ENCODE results near the gene CDCP2.

Gene CDCP2

DNA sequence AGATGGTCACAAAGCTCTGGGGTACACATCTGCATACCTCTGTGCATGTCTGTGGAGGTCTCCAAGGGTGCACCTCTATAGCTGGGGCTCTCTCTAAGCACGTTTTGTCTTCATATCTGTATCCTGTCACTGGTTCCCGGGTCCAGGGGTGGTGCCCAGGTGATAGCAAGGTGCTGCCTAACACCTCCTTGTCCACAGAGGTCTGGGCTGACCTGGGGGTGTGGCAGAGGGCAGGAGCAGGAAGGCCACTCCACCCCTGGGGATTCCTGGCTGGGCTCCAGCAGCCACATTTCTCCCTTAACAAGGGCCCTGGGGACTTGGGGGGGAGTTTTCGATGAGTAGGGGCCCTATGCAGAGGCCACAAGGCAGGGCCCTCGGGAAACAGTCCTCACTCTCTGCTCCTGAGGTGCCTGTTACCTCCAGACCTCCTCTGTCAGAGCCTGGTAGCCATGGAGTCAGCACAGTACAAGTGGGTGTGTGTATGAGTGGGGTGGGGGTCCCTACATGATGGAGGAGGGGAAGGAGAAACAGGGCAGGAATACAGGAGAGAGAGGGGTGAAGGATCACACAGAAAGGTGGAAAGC lies 7.0 kb upstream of the CDCP2 start (continued):
- no peak for TF ChIP-seq ZNF70 (CRISPR knock-in tag; IDR thresholded peaks at IDR 0.05)
- no peak for TF ChIP-seq TCF4 (CRISPR knock-in tag; IDR thresholded peaks at IDR 0.05; ENCODE audit: borderline replicate concordance)
- no peak for TF ChIP-seq SNAI2 (CRISPR knock-in tag; IDR thresholded peaks at IDR 0.05)

DNA sequence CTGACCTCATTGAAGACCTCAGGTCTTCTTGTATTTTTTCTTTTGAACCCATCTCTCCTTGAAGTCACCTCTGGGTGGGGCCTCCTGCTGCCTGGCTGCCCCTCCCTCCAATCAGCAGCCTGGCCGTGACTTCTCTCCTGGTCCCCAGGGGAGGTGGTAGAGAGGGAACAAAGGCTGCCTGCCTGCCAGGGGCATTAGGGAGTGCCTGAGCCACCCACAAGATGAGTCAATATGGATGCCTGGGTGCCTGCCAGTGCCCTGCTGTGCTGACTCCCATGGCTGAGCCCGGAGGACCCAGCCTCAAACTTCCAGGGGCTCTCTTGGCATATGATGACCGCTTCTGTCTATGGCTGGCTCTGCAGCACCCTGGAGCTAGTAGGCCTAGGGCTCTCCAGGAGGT lies 5.3 kb upstream of the CDCP2 start:
- ATAC-seq, result no peak
- TF ChIP-seq ARNTL (CRISPR knock-in tag; IDR thresholded peaks at IDR 0.05; ENCODE audit: borderline replicate concordance, low read depth) (no peak), BACH2 (CRISPR knock-in tag; IDR thresholded peaks at IDR 0.05; ENCODE audit: borderline replicate concordance) (no peak), TCF4 (CRISPR knock-in tag; IDR thresholded peaks at IDR 0.05; ENCODE audit: borderline replicate concordance) (no peak), SNAI2 (CRISPR knock-in tag; IDR thresholded peaks at IDR 0.05) (no peak), ZNF70 (CRISPR knock-in tag; IDR thresholded peaks at IDR 0.05) (no peak), PPARA (CRISPR knock-in tag; IDR thresholded peaks at IDR 0.05; ENCODE audit: borderline replicate concordance) (no peak)
- TF ChIP-seq, protein P1, sequence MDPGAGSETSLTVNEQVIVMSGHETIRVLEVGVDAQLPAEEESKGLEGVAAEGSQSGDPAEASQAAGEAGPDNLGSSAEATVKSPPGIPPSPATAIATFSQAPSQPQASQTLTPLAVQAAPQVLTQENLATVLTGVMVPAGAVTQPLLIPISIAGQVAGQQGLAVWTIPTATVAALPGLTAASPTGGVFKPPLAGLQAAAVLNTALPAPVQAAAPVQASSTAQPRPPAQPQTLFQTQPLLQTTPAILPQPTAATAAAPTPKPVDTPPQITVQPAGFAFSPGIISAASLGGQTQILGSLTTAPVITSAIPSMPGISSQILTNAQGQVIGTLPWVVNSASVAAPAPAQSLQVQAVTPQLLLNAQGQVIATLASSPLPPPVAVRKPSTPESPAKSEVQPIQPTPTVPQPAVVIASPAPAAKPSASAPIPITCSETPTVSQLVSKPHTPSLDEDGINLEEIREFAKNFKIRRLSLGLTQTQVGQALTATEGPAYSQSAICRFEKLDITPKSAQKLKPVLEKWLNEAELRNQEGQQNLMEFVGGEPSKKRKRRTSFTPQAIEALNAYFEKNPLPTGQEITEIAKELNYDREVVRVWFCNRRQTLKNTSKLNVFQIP (CRISPR knock-in tag; IDR thresholded peaks at IDR 0.05; ENCODE audit: borderline replicate concordance, low read depth), result no peak

DNA sequence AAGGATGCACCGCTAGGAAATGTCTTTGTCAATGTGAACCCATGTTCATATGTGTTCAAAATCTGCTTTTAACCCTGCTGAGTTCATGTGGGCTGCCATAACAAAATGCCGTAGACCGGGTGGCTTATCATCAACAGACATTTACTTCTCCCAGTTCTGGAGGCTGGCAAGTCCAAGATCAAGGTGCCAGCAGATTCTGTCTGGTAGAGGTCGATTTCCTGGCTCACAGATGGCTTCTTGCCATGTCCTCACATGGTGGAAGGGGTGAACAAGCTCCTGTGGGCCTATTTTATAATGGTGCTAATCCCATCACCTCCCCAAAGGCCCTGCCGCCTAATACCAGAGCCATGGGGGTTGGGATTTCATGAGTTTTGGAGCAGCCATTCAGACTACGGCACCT lies 4.6 kb upstream of the CDCP2 start:
- ATAC-seq, result no peak
- TF ChIP-seq ARNTL (CRISPR knock-in tag; IDR thresholded peaks at IDR 0.05; ENCODE audit: borderline replicate concordance, low read depth) (no peak), ZFP3 (CRISPR knock-in tag; IDR thresholded peaks at IDR 0.05) (no peak), GLIS3 (CRISPR knock-in tag; IDR thresholded peaks at IDR 0.05) (no peak)
- TF ChIP-seq, protein P2, sequence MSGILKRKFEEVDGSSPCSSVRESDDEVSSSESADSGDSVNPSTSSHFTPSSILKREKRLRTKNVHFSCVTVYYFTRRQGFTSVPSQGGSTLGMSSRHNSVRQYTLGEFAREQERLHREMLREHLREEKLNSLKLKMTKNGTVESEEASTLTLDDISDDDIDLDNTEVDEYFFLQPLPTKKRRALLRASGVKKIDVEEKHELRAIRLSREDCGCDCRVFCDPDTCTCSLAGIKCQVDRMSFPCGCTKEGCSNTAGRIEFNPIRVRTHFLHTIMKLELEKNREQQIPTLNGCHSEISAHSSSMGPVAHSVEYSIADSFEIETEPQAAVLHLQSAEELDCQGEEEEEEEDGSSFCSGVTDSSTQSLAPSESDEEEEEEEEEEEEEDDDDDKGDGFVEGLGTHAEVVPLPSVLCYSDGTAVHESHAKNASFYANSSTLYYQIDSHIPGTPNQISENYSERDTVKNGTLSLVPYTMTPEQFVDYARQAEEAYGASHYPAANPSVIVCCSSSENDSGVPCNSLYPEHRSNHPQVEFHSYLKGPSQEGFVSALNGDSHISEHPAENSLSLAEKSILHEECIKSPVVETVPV (CRISPR knock-in tag; IDR thresholded peaks at IDR 0.05), result no peak
- TF ChIP-seq, protein P3, sequence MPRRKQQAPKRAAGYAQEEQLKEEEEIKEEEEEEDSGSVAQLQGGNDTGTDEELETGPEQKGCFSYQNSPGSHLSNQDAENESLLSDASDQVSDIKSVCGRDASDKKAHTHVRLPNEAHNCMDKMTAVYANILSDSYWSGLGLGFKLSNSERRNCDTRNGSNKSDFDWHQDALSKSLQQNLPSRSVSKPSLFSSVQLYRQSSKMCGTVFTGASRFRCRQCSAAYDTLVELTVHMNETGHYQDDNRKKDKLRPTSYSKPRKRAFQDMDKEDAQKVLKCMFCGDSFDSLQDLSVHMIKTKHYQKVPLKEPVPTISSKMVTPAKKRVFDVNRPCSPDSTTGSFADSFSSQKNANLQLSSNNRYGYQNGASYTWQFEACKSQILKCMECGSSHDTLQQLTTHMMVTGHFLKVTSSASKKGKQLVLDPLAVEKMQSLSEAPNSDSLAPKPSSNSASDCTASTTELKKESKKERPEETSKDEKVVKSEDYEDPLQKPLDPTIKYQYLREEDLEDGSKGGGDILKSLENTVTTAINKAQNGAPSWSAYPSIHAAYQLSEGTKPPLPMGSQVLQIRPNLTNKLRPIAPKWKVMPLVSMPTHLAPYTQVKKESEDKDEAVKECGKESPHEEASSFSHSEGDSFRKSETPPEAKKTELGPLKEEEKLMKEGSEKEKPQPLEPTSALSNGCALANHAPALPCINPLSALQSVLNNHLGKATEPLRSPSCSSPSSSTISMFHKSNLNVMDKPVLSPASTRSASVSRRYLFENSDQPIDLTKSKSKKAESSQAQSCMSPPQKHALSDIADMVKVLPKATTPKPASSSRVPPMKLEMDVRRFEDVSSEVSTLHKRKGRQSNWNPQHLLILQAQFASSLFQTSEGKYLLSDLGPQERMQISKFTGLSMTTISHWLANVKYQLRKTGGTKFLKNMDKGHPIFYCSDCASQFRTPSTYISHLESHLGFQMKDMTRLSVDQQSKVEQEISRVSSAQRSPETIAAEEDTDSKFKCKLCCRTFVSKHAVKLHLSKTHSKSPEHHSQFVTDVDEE (CRISPR knock-in tag; IDR thresholded peaks at IDR 0.05), result no peak
- TF ChIP-seq, protein P4, sequence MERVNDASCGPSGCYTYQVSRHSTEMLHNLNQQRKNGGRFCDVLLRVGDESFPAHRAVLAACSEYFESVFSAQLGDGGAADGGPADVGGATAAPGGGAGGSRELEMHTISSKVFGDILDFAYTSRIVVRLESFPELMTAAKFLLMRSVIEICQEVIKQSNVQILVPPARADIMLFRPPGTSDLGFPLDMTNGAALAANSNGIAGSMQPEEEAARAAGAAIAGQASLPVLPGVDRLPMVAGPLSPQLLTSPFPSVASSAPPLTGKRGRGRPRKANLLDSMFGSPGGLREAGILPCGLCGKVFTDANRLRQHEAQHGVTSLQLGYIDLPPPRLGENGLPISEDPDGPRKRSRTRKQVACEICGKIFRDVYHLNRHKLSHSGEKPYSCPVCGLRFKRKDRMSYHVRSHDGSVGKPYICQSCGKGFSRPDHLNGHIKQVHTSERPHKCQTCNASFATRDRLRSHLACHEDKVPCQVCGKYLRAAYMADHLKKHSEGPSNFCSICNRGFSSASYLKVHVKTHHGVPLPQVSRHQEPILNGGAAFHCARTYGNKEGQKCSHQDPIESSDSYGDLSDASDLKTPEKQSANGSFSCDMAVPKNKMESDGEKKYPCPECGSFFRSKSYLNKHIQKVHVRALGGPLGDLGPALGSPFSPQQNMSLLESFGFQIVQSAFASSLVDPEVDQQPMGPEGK (CRISPR knock-in tag; IDR thresholded peaks at IDR 0.05; ENCODE audit: borderline replicate concordance), result no peak

DNA sequence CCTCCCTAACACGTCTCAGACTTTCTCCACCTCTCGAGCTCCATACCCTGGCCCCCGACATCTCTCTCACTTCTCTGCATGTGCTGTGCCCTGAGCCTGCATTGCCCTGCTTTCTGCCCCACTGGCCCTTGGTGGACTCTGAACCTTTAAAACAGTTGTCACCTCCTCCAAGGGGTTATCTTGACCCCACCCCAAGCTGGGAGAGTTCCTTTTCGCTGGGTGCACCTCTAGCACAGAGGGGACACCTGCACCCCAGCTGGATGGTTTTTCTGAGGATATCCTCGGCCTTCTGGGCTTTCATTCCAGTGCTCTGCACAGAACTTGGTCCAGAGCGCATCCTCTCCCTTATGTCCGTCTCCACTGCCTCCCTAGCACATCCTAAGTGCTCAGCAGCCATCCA lies 4.2 kb upstream of the CDCP2 start:
- TF ChIP-seq ZC3H10 (CRISPR knock-in tag; IDR thresholded peaks at IDR 0.05) (no peak), ESRRG (CRISPR knock-in tag; IDR thresholded peaks at IDR 0.05) (no peak), ZNF70 (CRISPR knock-in tag; IDR thresholded peaks at IDR 0.05) (no peak), GLIS3 (CRISPR knock-in tag; IDR thresholded peaks at IDR 0.05) (no peak)

DNA sequence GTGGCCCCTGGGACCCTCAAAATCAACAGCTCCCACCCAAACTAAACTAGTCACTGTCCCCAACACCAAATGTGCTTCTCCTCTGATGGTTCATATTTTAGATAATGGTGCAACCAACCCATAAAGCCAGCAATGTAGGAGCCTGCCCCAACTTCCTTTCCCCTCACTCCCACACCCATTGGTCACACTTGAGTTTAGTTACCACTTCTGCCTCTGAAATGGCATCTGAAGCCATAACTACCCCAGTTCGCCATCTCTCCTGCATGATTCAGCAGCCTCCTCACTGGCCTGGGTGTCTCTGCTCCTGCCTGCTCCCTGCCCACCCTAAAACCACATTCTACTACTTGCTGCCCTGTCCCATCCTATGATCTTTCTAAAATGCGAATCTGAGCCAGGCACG lies 3.4 kb upstream of the CDCP2 start:
- ATAC-seq, result no peak
- no peak for TF ChIP-seq ISL1 (CRISPR knock-in tag; IDR thresholded peaks at IDR 0.05)
- TF ChIP-seq, protein P4 (CRISPR knock-in tag; IDR thresholded peaks at IDR 0.05; ENCODE audit: borderline replicate concordance), result no peak
- no peak for TF ChIP-seq OSR1 (CRISPR knock-in tag; IDR thresholded peaks at IDR 0.05)
- TF ChIP-seq TCF4 (CRISPR knock-in tag; IDR thresholded peaks at IDR 0.05; ENCODE audit: borderline replicate concordance), result no peak
- TF ChIP-seq GLIS3 (CRISPR knock-in tag; IDR thresholded peaks at IDR 0.05), result no peak
- no peak for TF ChIP-seq ZC3H10 (CRISPR knock-in tag; IDR thresholded peaks at IDR 0.05)
- no peak for TF ChIP-seq SNAI2 (CRISPR knock-in tag; IDR thresholded peaks at IDR 0.05)

More for the DNA sequence above, 4.2 kb upstream of the CDCP2 start:
- no peak for ATAC-seq

Measured in SK-N-SH treated with all-trans-retinoic acid at 6 μM for 48 hours (cell line).